ENCODE results near the gene SERPINE1. TPM values are rescaled to one million over a fixed set of nuclear protein-coding genes. Genes with fewer than 3 reads are reported as not detected.

SERPINE1 gene
- total and polyA plus RNA-seq, 2 of the 8 experiments (the other 6 are each of a cell fraction or from before 2014, with no cell fraction given), result 3.7 to 5.6 TPM

DNA sequence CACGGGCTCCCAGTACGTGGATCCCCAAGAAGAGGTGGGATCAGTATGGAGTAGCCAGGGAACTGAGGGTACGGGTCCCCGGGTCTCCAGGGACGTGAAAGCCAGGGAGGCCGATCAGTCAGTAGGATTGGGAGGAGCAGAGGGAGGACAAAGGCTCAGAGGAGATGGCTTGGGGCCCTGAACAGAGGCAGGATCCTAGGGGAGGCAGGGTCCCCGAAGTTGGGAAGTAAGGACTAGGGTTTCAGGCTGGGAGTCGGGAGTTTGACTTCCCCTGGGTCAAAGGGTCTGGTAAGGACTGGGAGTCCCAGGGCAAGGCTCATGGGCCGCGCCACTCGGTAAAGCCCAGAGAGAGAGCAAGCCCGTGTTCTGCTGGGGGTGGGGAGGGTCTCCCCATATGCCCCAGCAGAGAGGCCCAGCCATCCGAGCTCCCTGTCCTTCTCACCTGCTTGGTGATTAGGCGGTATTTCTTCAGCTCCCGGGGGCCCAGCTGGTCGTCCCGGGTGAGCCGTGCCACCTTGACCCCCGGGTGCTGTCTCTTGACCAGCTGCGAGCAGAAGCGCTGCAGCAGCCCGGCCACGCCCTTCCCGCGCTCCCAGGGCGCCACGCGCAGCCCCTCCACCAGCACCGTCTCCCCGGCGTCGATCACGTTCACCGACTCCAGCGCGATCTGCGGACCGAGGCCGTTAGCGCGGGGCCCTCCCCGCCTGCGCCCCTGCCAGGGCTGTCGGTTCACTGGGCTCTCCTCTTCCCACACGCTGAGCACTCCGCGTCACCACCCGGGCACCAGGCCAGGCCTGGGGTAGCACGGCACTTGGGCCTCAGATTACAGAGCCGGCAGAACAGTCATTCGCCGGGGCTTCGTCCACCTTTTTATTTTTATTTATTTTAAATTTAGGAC lies 46.2 kb downstream of the SERPINE1 start (continued):
- TF ChIP-seq SP4 (IDR thresholded peaks at IDR 0.05; ENCODE audit: low read length) (no peak), CBX8 (IDR thresholded peaks at IDR 0.05; ENCODE audit: borderline replicate concordance, low read depth, low read length) (no peak), SP1 (IDR thresholded peaks at IDR 0.05; ENCODE audit: low read depth, low read length) (no peak), JUN (IDR thresholded peaks at IDR 0.05; ENCODE audit: low read depth, low read length) (no peak), BACH1 (IDR thresholded peaks at IDR 0.05; ENCODE audit: low read length) (no peak), MAFK (IDR thresholded peaks at IDR 0.05; ENCODE audit: low read depth, low read length) (no peak), EGR1 (IDR thresholded peaks at IDR 0.05; ENCODE audit: borderline replicate concordance, low read depth, low read length) (no peak), CHD1 (IDR thresholded peaks at IDR 0.05; ENCODE audit: low read depth, low read length) (no peak), RXRA (IDR thresholded peaks at IDR 0.05; ENCODE audit: insufficient read depth, low read depth, low read length) (no peak), PHF8 (conservative IDR thresholded peaks at IDR 0.05; ENCODE audit: low read depth, low read length) (no peak), E2F6 (IDR thresholded peaks at IDR 0.05) (peak; percentile 55; the same call in 1 of the 2 replicates), POU5F1 (IDR thresholded peaks at IDR 0.05; ENCODE audit: low read depth, low read length) (no peak), ATF2 (IDR thresholded peaks at IDR 0.05; ENCODE audit: low read length) (no peak), SUZ12 (IDR thresholded peaks at IDR 0.05; ENCODE audit: low read length) (peak; percentile 65), NRF1 (IDR thresholded peaks at IDR 0.05; ENCODE audit: low read depth, low read length) (no peak), CREB1 (IDR thresholded peaks at IDR 0.05) (no peak), MAX (IDR thresholded peaks at IDR 0.05) (no peak), EZH2 (IDR thresholded peaks at IDR 0.05; ENCODE audit: low read depth, low read length, severe bottlenecking) (peak; percentile 72)
- TF ChIP-seq, protein P1, sequence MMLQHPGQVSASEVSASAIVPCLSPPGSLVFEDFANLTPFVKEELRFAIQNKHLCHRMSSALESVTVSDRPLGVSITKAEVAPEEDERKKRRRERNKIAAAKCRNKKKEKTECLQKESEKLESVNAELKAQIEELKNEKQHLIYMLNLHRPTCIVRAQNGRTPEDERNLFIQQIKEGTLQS (IDR thresholded peaks at IDR 0.05; ENCODE audit: insufficient read depth, low read depth, low read length), result no peak

Data from H1 (cell line).